HCT116 (cell line): ENCODE results near the gene AP1S1. TPM values are rescaled to one million over a fixed set of nuclear protein-coding genes. Genes with fewer than 3 reads are reported as not detected.
A peak's percentile ranks its signal among the peaks of the same experiment; 100 is the strongest.

Experiments
- ATAC-seq: fragments of 200-7000 bp; cut with Tn5 transposase; 2 replicates; pipeline ENCODE4 v1.9.1; 2020; ENCODE audit warnings: mild to moderate bottlenecking, moderate library complexity
- BruUV-seq: library from RNA; stranded (reverse); fragments of 400-500 nt; replicated peaks from 2 replicates; lab custom pipeline; 2021; lab: Mats Ljungman, UMichigan
- CTCF ChIA-PET: fragments of 300-600 bp; sonication (Branson Sonifier 250); formaldehyde crosslinking; loops from one replicate; lab custom pipeline; 2021; ENCODE audit warnings: antibody characterized with exemption; lab: Charles Lee
- POLR2A ChIA-PET: fragments of 300-600, 350-600 bp; sonication (Branson Sonifier 250); formaldehyde crosslinking; loops from one replicate; lab custom pipeline; 2021; ENCODE audit warnings: antibody characterized with exemption; lab: Charles Lee
- RAD21 ChIA-PET, 2 experiments: fragments of 300-600 bp; sonication (Branson Sonifier 250); formaldehyde crosslinking; loops; one replicate each; lab custom pipeline; 2023; ENCODE audit warnings: low total read pairs in 2 of 2; ENCODE audit not compliant: uncharacterized antibody in 2 of 2, unreplicated experiment in 2 of 2, low non-redundant PET in 1 of 2; lab: Charles Lee
- DNase-seq: peaks from one replicate; pipeline ENCODE4 v3.0.0-alpha.2; 2010; ENCODE audit warnings: low read depth, low spot score
- H2AFZ ChIP-seq: fragments of 200-600 bp; shearing (Covaris generic), sonication (generic); 2 replicates; pipeline ENCODE4 v1.6.1; 2017; ENCODE audit warnings: low read depth, mixed run types, mixed read lengths, antibody characterized with exemption, low read length; ENCODE audit not compliant: poor library complexity, severe bottlenecking
- H3K27ac ChIP-seq: 2 replicates; pipeline ENCODE4 v1.5.1; 2012; ENCODE audit warnings: low read depth, low read length
- H3K27me3 ChIP-seq: fragments of 200-600 bp; sonication (generic); 2 replicates; pipeline ENCODE4 v1.6.1; 2016; ENCODE audit warnings: mixed run types, low read length, mixed read lengths; ENCODE audit not compliant: insufficient read depth
- H3K36me3 ChIP-seq, 2 experiments: fragments of 200-500 bp in 1 of 2; fragments of 200-600 bp in 1 of 2; sonication (Bioruptor generic) in 1 of 2; sonication (generic) in 1 of 2; 2 replicates each; pipeline versions ENCODE4 v1.5.1 to v1.6.1; 2014 to 2016; ENCODE audit warnings: low read length in 2 of 2, inconsistent platforms in 1 of 2, mixed read lengths in 1 of 2, mixed run types in 1 of 2; ENCODE audit not compliant: insufficient read depth in 2 of 2, control insufficient read depth in 1 of 2
- H3K4me1 ChIP-seq, 2 experiments: fragments of 200-600 bp in 1 of 2; sonication (generic) in 1 of 2; 2 replicates each; pipeline versions ENCODE4 v1.5.1 to v1.6.1; 2012 to 2017; ENCODE audit warnings: low read length in 2 of 2, inconsistent platforms in 1 of 2, mild to moderate bottlenecking in 1 of 2, mixed read lengths in 1 of 2, mixed run types in 1 of 2, moderate library complexity in 1 of 2; ENCODE audit not compliant: insufficient read depth in 2 of 2, control insufficient read depth in 1 of 2
- H3K4me2 ChIP-seq: fragments of 200-600 bp; sonication (generic); 2 replicates; pipeline ENCODE4 v1.6.1; 2017; ENCODE audit warnings: mixed run types, low read length, mixed read lengths
- H3K4me3 ChIP-seq, 2 experiments: fragments of 200-600 bp in 1 of 2; sonication (generic) in 1 of 2; replicated peaks in 1 of 2; 2 replicates each; pipeline ENCODE4 v1.5.1; 2011 to 2016; ENCODE audit warnings: low read length in 2 of 2, control low read depth in 1 of 2, low read depth in 1 of 2, mild to moderate bottlenecking in 1 of 2, mixed read lengths in 1 of 2, mixed run types in 1 of 2
- H3K79me2 ChIP-seq: fragments of 200-600 bp; sonication (generic); 2 replicates; pipeline ENCODE4 v1.6.1; 2017; ENCODE audit warnings: mild to moderate bottlenecking, mixed run types, low read length, moderate library complexity, mixed read lengths; ENCODE audit not compliant: insufficient read depth
- H3K9ac ChIP-seq: fragments of 200-600 bp; sonication (generic); 2 replicates; pipeline ENCODE4 v1.6.1; 2016; ENCODE audit warnings: low read length, mixed read lengths
- H3K9me2 ChIP-seq: fragments of 200-600 bp; sonication (generic), shearing (Covaris generic); 2 replicates; pipeline ENCODE4 v1.6.1; 2017; ENCODE audit warnings: mixed run types, mild to moderate bottlenecking, moderate library complexity; ENCODE audit not compliant: insufficient read depth
- H3K9me3 ChIP-seq, 2 experiments: fragments of 200-500 bp in 1 of 2; fragments of 200-600 bp in 1 of 2; sonication (Bioruptor generic) in 1 of 2; sonication (generic) in 1 of 2; 2 replicates each; pipeline ENCODE4 v1.6.1; 2014 to 2017; ENCODE audit warnings: low read length in 2 of 2, mixed read lengths in 2 of 2, inconsistent platforms in 1 of 2, low read depth in 1 of 2, mild to moderate bottlenecking in 1 of 2, mixed run types in 1 of 2, moderate library complexity in 1 of 2; ENCODE audit not compliant: control insufficient read depth in 1 of 2, insufficient read depth in 1 of 2
- H4K20me1 ChIP-seq: fragments of 200-600 bp; sonication (generic), shearing (Covaris generic); 2 replicates; pipeline ENCODE4 v1.6.1; 2017; ENCODE audit warnings: mixed run types, mild to moderate bottlenecking, moderate library complexity; ENCODE audit not compliant: insufficient read depth
- CEBPB ChIP-seq: IDR thresholded peaks from 2 replicates; pipeline ENCODE4 v1.6.1; 2012; ENCODE audit warnings: low read depth
- CTCF ChIP-seq, 3 experiments: fragments of 200-600 bp in 1 of 3; sonication (generic) in 1 of 3; IDR thresholded peaks in 2 of 3; conservative IDR thresholded peaks in 1 of 3; 2 replicates each; pipeline ENCODE4 v1.5.1; 2012 to 2017; ENCODE audit warnings: low read depth in 2 of 3, low read length in 2 of 3, antibody characterized with exemption in 1 of 3, borderline replicate concordance in 1 of 3, control low read depth in 1 of 3, mild to moderate bottlenecking in 1 of 3, mixed read lengths in 1 of 3, mixed run types in 1 of 3, moderate library complexity in 1 of 3; ENCODE audit not compliant: insufficient read depth in 1 of 3
- EGR1 ChIP-seq: IDR thresholded peaks from 2 replicates; pipeline ENCODE4 v1.6.1; 2012; ENCODE audit warnings: low read depth
- ELF1 ChIP-seq: IDR thresholded peaks from 2 replicates; pipeline ENCODE4 v1.6.1; 2012; ENCODE audit warnings: low read depth, borderline replicate concordance
- EZH2 ChIP-seq: fragments of 200-600 bp; sonication (generic); IDR thresholded peaks from 2 replicates; pipeline ENCODE4 v1.6.1; 2017; ENCODE audit warnings: antibody characterized with exemption, mixed run types
- EZH2phosphoT487 ChIP-seq: fragments of 200-600 bp; IDR thresholded peaks from 2 replicates; pipeline ENCODE4 v1.6.1; 2018; ENCODE audit warnings: antibody characterized with exemption, borderline replicate concordance
- FOSL1 ChIP-seq: IDR thresholded peaks from 2 replicates; pipeline ENCODE4 v1.6.1; 2012; ENCODE audit warnings: low read depth
- POLR2A ChIP-seq: IDR thresholded peaks from 2 replicates; pipeline ENCODE4 v1.7.0; 2011; ENCODE audit warnings: borderline replicate concordance; ENCODE audit not compliant: insufficient read depth, insufficient read length; ENCODE audit errors: extremely low read depth
- POLR2AphosphoS5 ChIP-seq: IDR thresholded peaks from 2 replicates; pipeline ENCODE4 v1.6.1; 2011; ENCODE audit warnings: mild to moderate bottlenecking, low read depth, low read length, moderate library complexity
- RAD21 ChIP-seq: IDR thresholded peaks from 2 replicates; pipeline ENCODE4 v1.6.1; 2012; ENCODE audit warnings: low read depth, mild to moderate bottlenecking
- SIN3A ChIP-seq: IDR thresholded peaks from 2 replicates; pipeline ENCODE4 v1.6.1; 2012; ENCODE audit warnings: low read depth
- SP1 ChIP-seq: IDR thresholded peaks from 2 replicates; pipeline ENCODE4 v1.6.1; 2012; ENCODE audit warnings: low read depth
- SRF ChIP-seq: IDR thresholded peaks from 2 replicates; pipeline ENCODE4 v1.6.1; 2012; ENCODE audit warnings: low read depth
- TCF7L2 ChIP-seq: IDR thresholded peaks from 2 replicates; pipeline ENCODE4 v1.7.0; 2011; ENCODE audit warnings: borderline replicate concordance, inconsistent platforms; ENCODE audit not compliant: insufficient read depth, insufficient read length; ENCODE audit errors: extremely low read depth
- YY1 ChIP-seq: IDR thresholded peaks from 2 replicates; pipeline ENCODE4 v1.6.1; 2011; ENCODE audit warnings: low read length, low read depth, moderate library complexity, mild to moderate bottlenecking; ENCODE audit not compliant: insufficient replicate concordance; ENCODE audit errors: extremely low read depth
- ZFX ChIP-seq: fragments of 450-650 bp; IDR thresholded peaks from 2 replicates; pipeline ENCODE4 v1.6.1; 2017
- intact Hi-C: fragments of 100-400 bp; cut with micrococcal nuclease; formaldehyde crosslinking; loops from 2 replicates; pipeline ENCODE4 v1.10.0; 2022
- total RNA-seq: library from RNA; stranded (reverse); gene quantifications from one replicate; pipeline ENCODE4 v1.2.1, GENCODE V29; 2021; ENCODE audit not compliant: unreplicated experiment
- TF ChIP-seq, protein P1 (sequence below): IDR thresholded peaks from 2 replicates; pipeline ENCODE4 v1.6.1; 2012

Gene AP1S1
- total RNA-seq, 1 experiment from 2014 or later, result 130 TPM

DNA sequence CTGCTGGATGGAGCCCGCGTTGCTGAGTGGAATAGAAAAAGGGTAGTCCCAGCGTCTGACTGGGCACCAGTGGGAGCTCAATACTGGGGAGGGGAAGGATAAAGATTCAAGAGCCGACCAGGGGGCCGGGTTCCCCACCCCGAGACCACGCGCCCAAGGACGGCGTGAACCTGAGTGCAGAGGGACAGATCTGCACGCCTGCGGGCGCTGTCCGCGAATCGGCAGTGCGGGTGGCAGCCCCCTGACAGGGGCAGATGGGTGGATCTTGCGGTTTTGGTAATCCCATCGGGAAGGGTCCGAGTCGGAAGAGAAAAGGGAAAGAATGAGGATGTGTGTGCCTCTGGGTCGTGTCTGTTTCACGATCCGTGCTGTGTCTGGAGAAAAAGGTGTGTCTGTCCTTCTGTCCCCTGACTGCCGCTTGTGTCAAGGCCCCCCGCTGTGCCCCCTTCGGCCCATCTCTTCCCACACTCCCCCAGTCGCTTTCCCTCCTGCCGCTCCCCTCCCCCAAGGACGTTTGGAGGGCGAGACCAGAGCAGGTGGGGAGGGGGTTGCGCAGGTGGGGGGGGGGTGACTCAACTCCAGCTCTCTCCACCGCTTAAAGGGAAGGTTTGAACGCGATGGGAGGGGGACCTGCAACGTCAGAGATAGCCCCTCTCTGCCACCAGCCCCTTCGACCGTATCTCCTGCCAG is 11.8 kb downstream of the AP1S1 start:
- H4K20me1 ChIP-seq, result no peaks in the 10 kb centered on the region
- TF ChIP-seq YY1 (no peak), ZFX (no peak), CEBPB (no peak), POLR2AphosphoS5 (peak; percentile 28; the same call in 1 of the 2 replicates)
- TF ChIP-seq, protein P1, sequence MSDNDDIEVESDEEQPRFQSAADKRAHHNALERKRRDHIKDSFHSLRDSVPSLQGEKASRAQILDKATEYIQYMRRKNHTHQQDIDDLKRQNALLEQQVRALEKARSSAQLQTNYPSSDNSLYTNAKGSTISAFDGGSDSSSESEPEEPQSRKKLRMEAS, result no peak
- peak overlapping the region; percentile 80 for H3K4me2 ChIP-seq
- no peaks in the 10 kb centered on the region for H3K27me3 ChIP-seq
- DNase-seq (no peak), ATAC-seq (0 out of 2 replicates have a peak, but pooled peaks have one; percentile 0)
- ChIA-PET RAD21 (interaction anchor here (0.5 to 1.2 kb wide), 4 partner anchors 10 to 22 kb away, joined by 3 to 6 read pairs (median 4); no protein-coding TSS in a partner anchor), POLR2A (interaction anchor here (0.7 to 2.5 kb wide), 14 partner anchors 8 to 291 kb away, joined by 3 to 23 read pairs (median 6); partner anchors contain the start of genes PLOD3, SERPINE1, SRRT and UFSP1), CTCF (interaction anchor here (0.7 to 3.0 kb wide), 6 partner anchors 8 to 200 kb away, joined by 3 to 16 read pairs (median 4); no protein-coding TSS in a partner anchor)
- H2AFZ ChIP-seq, result no peak overlapping the region
- no peaks in the 10 kb centered on the region for H3K9me2 ChIP-seq
- intact Hi-C loops, result no loop called here
- H3K79me2 ChIP-seq, result 0 out of 2 replicates have a peak, but pooled peaks cover 7% of the 10 kb centered on the region
- no TSS peak for BruUV-seq
- no peak overlapping the region for H3K27ac ChIP-seq
- no peaks in the 10 kb centered on the region for H3K36me3 ChIP-seq
- peak overlapping the region; percentile 59 for H3K9ac ChIP-seq
- H3K4me3 ChIP-seq, result peak overlapping the region; percentile 53 to 78
- peaks cover 55 to 97% of the 10 kb centered on the region in 2 experiments for H3K4me1 ChIP-seq
- no peaks in the 10 kb centered on the region for H3K9me3 ChIP-seq

DNA sequence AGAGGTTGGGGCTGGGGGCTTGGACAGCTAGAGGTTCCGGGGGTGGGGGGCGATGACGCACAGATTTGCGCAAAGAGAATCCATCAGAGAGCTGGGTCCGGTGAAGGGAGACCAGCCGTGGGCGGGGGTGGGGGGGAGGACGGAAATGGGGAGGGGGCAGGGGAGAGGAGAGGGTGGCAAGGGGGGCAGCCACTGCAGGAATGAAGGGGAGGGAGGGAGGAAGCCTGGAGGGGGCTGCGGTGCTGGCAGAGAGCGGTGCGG is 12.3 kb downstream of the AP1S1 start:
- DNase-seq, result no peak
- Histone ChIP-seq H3K9me3 (no peaks in the 10 kb centered on the region), H3K4me2 (peak overlapping the region; percentile 80), H3K4me3 (peak overlapping the region; percentile 53 to 78), H3K4me1 (peaks cover 50 to 93% of the 10 kb centered on the region in 2 experiments), H3K27me3 (no peaks in the 10 kb centered on the region), H3K9ac (peak overlapping the region; percentile 59; the same call in 1 of the 2 replicates), H3K36me3 (no peaks in the 10 kb centered on the region), H3K27ac (no peak overlapping the region), H3K9me2 (no peaks in the 10 kb centered on the region), H4K20me1 (no peaks in the 10 kb centered on the region), H2AFZ (no peak overlapping the region), H3K79me2 (0 out of 2 replicates have a peak, but pooled peaks cover 7% of the 10 kb centered on the region)
- ATAC-seq, result no peak
- ChIA-PET RAD21 (interaction anchor here in 1 of 2 experiments (0.6 kb wide), 1 partner anchor 21 kb away, joined by 6 read pairs; no protein-coding TSS in a partner anchor), POLR2A (interaction anchor here (0.7 to 1.2 kb wide), 3 partner anchors 14 to 292 kb away, joined by 3 to 4 read pairs (median 3); partner anchors contain the start of genes SRRT and UFSP1), CTCF (interaction anchor here (3.0 kb wide), 1 partner anchor 22 kb away, joined by 16 read pairs; no protein-coding TSS in a partner anchor)
- no TSS peak for BruUV-seq
- TF ChIP-seq SRF (no peak), SP1 (no peak), ELF1 (no peak), YY1 (no peak), EZH2phosphoT487 (no peak), TCF7L2 (no peak), FOSL1 (no peak), ZFX (no peak), EGR1 (no peak), SIN3A (no peak), RAD21 (no peak), EZH2 (no peak), POLR2A (no peak), CTCF (IDR thresholded peaks at IDR 0.05 in 2 of 3, conservative IDR thresholded peaks at IDR 0.05 in 1 of 3; ENCODE audit: borderline replicate concordance in 1 of 3, insufficient read depth in 1 of 3, low read depth in 2 of 3, low read length in 2 of 3) (no peak)
- TF ChIP-seq, protein P1, result no peak
- intact Hi-C loops, result no loop called here
